Right lobe of liver (tissue), 4 donors: ENCODE data around the gene DNAL4.

Experiments
- POLR2A ChIP-seq: fragments of 450-650 bp; IDR thresholded peaks from one replicate; pipeline ENCODE4 v1.6.1; 2017; ENCODE audit warnings: antibody characterized with exemption, mild to moderate bottlenecking
- TF ChIP-seq, protein P1 (sequence below), 4 donors: fragments of 200-600 bp in 3 of 4; fragments of 450-650 bp in 1 of 4; IDR thresholded peaks; one replicate each; pipeline versions ENCODE4 v1.5.1 to v1.8.0; 2016 to 2022; ENCODE audit warnings: antibody characterized with exemption in 4 of 4, mild to moderate bottlenecking in 2 of 4
- donor health status: DM: no; HTN: no; CAD: no.
- donor health status: DM: no; HTN: no; CAD: no.
- donor health status: DM: no; HTN: yes; CAD: no.

DNA sequence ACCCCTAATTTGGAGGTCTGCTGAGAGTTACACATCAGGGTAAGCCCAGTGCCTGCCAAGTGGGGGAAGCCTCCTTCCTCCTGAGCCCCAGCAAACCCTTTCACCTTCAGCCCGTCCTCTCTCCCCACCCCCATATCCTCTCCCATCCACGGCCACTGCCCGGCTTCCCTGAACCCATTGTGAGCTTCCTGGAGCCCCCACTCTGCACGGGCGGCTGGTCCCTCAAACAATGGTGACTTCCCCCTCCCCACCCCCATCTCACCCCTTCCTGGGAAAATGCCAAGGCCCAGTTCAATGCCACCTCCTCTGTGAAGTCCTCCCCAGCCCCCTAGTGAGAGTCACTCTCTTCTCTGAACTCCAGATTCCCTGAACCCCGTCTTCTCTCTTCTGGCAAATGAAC, 17.9 kb downstream of the DNAL4 start:
- TF ChIP-seq, protein P1, sequence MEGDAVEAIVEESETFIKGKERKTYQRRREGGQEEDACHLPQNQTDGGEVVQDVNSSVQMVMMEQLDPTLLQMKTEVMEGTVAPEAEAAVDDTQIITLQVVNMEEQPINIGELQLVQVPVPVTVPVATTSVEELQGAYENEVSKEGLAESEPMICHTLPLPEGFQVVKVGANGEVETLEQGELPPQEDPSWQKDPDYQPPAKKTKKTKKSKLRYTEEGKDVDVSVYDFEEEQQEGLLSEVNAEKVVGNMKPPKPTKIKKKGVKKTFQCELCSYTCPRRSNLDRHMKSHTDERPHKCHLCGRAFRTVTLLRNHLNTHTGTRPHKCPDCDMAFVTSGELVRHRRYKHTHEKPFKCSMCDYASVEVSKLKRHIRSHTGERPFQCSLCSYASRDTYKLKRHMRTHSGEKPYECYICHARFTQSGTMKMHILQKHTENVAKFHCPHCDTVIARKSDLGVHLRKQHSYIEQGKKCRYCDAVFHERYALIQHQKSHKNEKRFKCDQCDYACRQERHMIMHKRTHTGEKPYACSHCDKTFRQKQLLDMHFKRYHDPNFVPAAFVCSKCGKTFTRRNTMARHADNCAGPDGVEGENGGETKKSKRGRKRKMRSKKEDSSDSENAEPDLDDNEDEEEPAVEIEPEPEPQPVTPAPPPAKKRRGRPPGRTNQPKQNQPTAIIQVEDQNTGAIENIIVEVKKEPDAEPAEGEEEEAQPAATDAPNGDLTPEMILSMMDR (IDR thresholded peaks at IDR 0.05), result no peak
- TF ChIP-seq POLR2A, result no peak
